B cell (primary cell): Measurements from ENCODE around the gene RNASE4. TPM values are rescaled to one million over a fixed set of nuclear protein-coding genes. Genes with fewer than 3 reads are reported as not detected.

Experiments used
- ATAC-seq: fragments of 200-7000 bp; cut with Tn5 transposase; one replicate; pipeline ENCODE4 v1.10.0; 2021; ENCODE audit warnings: low read depth, mild to moderate bottlenecking, moderate number of reproducible peaks, moderate library complexity
- CTCF ChIA-PET: fragments of 350-600 bp; sonication (Branson Sonifier 250); formaldehyde crosslinking; loops from one replicate; lab custom pipeline; 2021; ENCODE audit warnings: antibody characterized with exemption, inconsistent platforms; lab: Charles Lee
- POLR2A ChIA-PET: fragments of 350-600 bp; sonication (Branson Sonifier 250); formaldehyde crosslinking; loops from one replicate; lab custom pipeline; 2021; ENCODE audit warnings: antibody characterized with exemption; lab: Charles Lee
- DNase-seq: peaks from one replicate; pipeline ENCODE4 v3.0.0; 2013
- H2AFZ ChIP-seq: 2 replicates; pipeline ENCODE4 v1.6.1; 2012; ENCODE audit warnings: mild to moderate bottlenecking, low read depth, low read length; ENCODE audit not compliant: insufficient read depth, poor library complexity, severe bottlenecking
- H3K27ac ChIP-seq, 2 donors: 1 replicate in 1 of 2; 2 replicates in 1 of 2; pipeline ENCODE4 v1.5.1; 2012 to 2013; ENCODE audit warnings: low read length in 2 of 2, mild to moderate bottlenecking in 2 of 2, moderate library complexity in 1 of 2
- H3K27me3 ChIP-seq, 4 experiments: fragments of 200-600 bp in 1 of 4; sonication (generic) in 1 of 4; replicated peaks in 1 of 4; 1 replicate in 2 of 4; 2 replicates in 2 of 4; pipeline versions ENCODE4 v1.6.1 to v1.7.0; 2013 to 2016; ENCODE audit warnings: low read length in 3 of 4, mild to moderate bottlenecking in 2 of 4, mixed read lengths in 1 of 4, moderate library complexity in 1 of 4; ENCODE audit not compliant: insufficient read depth in 4 of 4, control insufficient read depth in 3 of 4; ENCODE audit errors: control extremely low read depth in 1 of 4
- H3K36me3 ChIP-seq, 2 experiments: replicated peaks in 1 of 2; 1 replicate in 1 of 2; 2 replicates in 1 of 2; pipeline versions ENCODE4 v1.6.1 to v1.7.1; 2013; ENCODE audit warnings: low read length in 1 of 2; ENCODE audit not compliant: insufficient read depth in 2 of 2, control insufficient read depth in 1 of 2; ENCODE audit errors: control extremely low read depth in 1 of 2, extremely low read depth in 1 of 2
- H3K4me1 ChIP-seq, 2 donors: fragments of 200-600 bp in 1 of 2; sonication (generic) in 1 of 2; 1 replicate in 1 of 2; 2 replicates in 1 of 2; pipeline versions ENCODE4 v1.5.1 to v1.6.1; 2013 to 2017; ENCODE audit warnings: low read length in 2 of 2; ENCODE audit not compliant: control insufficient read depth in 2 of 2, insufficient read depth in 2 of 2
- H3K4me2 ChIP-seq: replicated peaks from 2 replicates; pipeline ENCODE3; 2012; ENCODE audit warnings: mild to moderate bottlenecking, low read depth, low read length; ENCODE audit not compliant: poor library complexity, severe bottlenecking
- H3K4me3 ChIP-seq, 5 experiments: fragments of 200-600 bp in 1 of 5; sonication (generic) in 1 of 5; 1 replicate in 3 of 5; 2 replicates in 2 of 5; pipeline versions ENCODE4 v1.5.1 to v1.7.0; 2011 to 2016; ENCODE audit warnings: low read length in 4 of 5, mild to moderate bottlenecking in 4 of 5, low read depth in 2 of 5, control low read depth in 1 of 5, moderate library complexity in 1 of 5; ENCODE audit not compliant: insufficient read depth in 1 of 5; ENCODE audit errors: control extremely low read depth in 1 of 5, extremely low read depth in 1 of 5
- H3K79me2 ChIP-seq: fragments of 200-600 bp; sonication (generic); one replicate; pipeline ENCODE4 v1.6.0; 2016; ENCODE audit warnings: low read length; ENCODE audit not compliant: control insufficient read depth, insufficient read depth
- H3K9ac ChIP-seq: fragments of 200-600 bp; sonication (generic); 2 replicates; pipeline ENCODE4 v1.6.1; 2017; ENCODE audit warnings: mild to moderate bottlenecking, low read length, moderate library complexity
- H3K9me3 ChIP-seq, 3 donors: one replicate each; pipeline versions ENCODE4 v1.6.1 to v1.7.1; 2013; ENCODE audit warnings: low read length in 2 of 3; ENCODE audit not compliant: control insufficient read depth in 2 of 3, insufficient read depth in 1 of 3; ENCODE audit errors: control extremely low read depth in 1 of 3
- H4K20me1 ChIP-seq: 2 replicates; pipeline ENCODE4 v1.6.0; 2012; ENCODE audit warnings: mild to moderate bottlenecking, low read length; ENCODE audit not compliant: insufficient read depth, control insufficient read depth, poor library complexity, severe bottlenecking
- H3K27ac Mint-ChIP-seq: one replicate; pipeline ENCODE4 v1.8.0; 2021; ENCODE audit warnings: mixed read lengths
- H3K27me3 Mint-ChIP-seq: one replicate; pipeline ENCODE4 v1.8.0; 2021; ENCODE audit warnings: mixed read lengths
- H3K4me1 Mint-ChIP-seq: one replicate; pipeline ENCODE4 v1.8.0; 2021; ENCODE audit warnings: mixed read lengths
- H3K4me3 Mint-ChIP-seq: one replicate; pipeline ENCODE4 v1.8.0; 2021; ENCODE audit warnings: mixed read lengths
- H3K9me3 Mint-ChIP-seq: one replicate; pipeline ENCODE4 v1.8.0; 2022; ENCODE audit warnings: mixed read lengths; ENCODE audit not compliant: insufficient read depth
- EZH2 ChIP-seq: IDR thresholded peaks from 2 replicates; pipeline ENCODE4 v1.6.1; 2012; ENCODE audit warnings: borderline replicate concordance, low read depth, mild to moderate bottlenecking, moderate library complexity, low read length; ENCODE audit not compliant: insufficient read depth, poor library complexity, severe bottlenecking
- WGBS: methylation state at CpG from one replicate; pipeline ENCODE4 v1.1.5; 2013; ENCODE audit warnings: missing lambda C conversion rate; ENCODE audit not compliant: insufficient coverage; 5-methylcytosine and 5-hydroxymethylcytosine counted together
- intact Hi-C: fragments of 100-400 bp; cut with micrococcal nuclease; formaldehyde crosslinking; loops from one replicate; pipeline ENCODE4 v1.10.0; 2022
- polyA plus RNA-seq: library from polyadenylated mRNA; depleted of rRNA; stranded (reverse); fragments of >200 nt; gene quantifications from 2 replicates; pipeline ENCODE4 v1.2.3, GENCODE V29; 2012
- total RNA-seq, 2 donors: library from RNA; stranded (reverse); fragments of 120-200 nt in 1 of 2; gene quantifications; 1 replicate in 1 of 2; 2 replicates in 1 of 2; pipeline versions ENCODE4 v1.2.3 to v1.2.4, GENCODE V29; 2013 to 2022
- TF ChIP-seq, protein P1 (sequence below): fragments of 200-600 bp; IDR thresholded peaks from one replicate; pipeline ENCODE4 v1.8.0; 2022; ENCODE audit warnings: antibody characterized with exemption, mild to moderate bottlenecking

RNASE4 gene
- total and polyA plus RNA-seq, 2 donors (not counting 1 experiment from before 2014, with no cell fraction given), result 1.8 TPM

DNA sequence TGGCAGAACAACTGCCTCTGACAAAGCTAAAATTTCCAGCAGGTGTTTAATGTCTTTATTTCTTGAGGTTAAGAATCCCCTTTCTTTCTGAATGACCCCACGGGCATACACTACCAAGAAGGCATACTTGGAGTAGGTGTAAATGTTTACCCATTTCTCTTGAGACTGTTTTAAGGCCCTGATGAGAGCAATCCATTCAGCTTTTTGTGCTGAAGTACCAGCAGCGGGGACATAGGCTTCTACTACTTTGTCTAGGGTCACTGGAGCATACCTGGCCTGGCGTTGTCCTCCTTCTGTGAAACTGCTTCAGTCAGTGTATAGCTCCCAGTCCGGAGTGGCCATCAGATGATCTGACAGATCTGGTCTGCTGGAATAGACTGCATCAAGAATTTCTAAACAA, 26.9 kb downstream of the RNASE4 start:
- Mint-ChIP-seq H3K4me1 (peaks cover 37% of the 10 kb centered on the region), H3K27me3 (no peaks in the 10 kb centered on the region), H3K27ac (no peak overlapping the region), H3K9me3 (peaks cover 3% of the 10 kb centered on the region), H3K4me3 (no peak overlapping the region)
- H4K20me1 ChIP-seq, result no peaks in the 10 kb centered on the region
- no peak overlapping the region for H3K4me3 ChIP-seq
- H3K36me3 ChIP-seq, result no peaks in the 10 kb centered on the region
- no peak overlapping the region for H3K9ac ChIP-seq
- DNase-seq (no peak), ATAC-seq (no peak)
- no peak overlapping the region for H3K27ac ChIP-seq
- ChIA-PET CTCF (interaction anchor here (0.7 to 3.8 kb wide), 5 partner anchors 11 to 147 kb away, joined by 3 to 15 read pairs (median 4); no protein-coding TSS in a partner anchor), POLR2A (no interaction called here)
- TF ChIP-seq EZH2, result no peak
- TF ChIP-seq, protein P1, sequence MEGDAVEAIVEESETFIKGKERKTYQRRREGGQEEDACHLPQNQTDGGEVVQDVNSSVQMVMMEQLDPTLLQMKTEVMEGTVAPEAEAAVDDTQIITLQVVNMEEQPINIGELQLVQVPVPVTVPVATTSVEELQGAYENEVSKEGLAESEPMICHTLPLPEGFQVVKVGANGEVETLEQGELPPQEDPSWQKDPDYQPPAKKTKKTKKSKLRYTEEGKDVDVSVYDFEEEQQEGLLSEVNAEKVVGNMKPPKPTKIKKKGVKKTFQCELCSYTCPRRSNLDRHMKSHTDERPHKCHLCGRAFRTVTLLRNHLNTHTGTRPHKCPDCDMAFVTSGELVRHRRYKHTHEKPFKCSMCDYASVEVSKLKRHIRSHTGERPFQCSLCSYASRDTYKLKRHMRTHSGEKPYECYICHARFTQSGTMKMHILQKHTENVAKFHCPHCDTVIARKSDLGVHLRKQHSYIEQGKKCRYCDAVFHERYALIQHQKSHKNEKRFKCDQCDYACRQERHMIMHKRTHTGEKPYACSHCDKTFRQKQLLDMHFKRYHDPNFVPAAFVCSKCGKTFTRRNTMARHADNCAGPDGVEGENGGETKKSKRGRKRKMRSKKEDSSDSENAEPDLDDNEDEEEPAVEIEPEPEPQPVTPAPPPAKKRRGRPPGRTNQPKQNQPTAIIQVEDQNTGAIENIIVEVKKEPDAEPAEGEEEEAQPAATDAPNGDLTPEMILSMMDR, result no peak
- H3K79me2 ChIP-seq, result no peaks in the 10 kb centered on the region
- no peak overlapping the region for H3K4me2 ChIP-seq
- peaks cover 15 to 34% of the 10 kb centered on the region in 2 donors for H3K4me1 ChIP-seq
- H3K27me3 ChIP-seq, result no peaks in the 10 kb centered on the region
- intact Hi-C loops, result no loop called here
- no peak overlapping the region for H2AFZ ChIP-seq
- peaks cover 0 to 9% (median 2%) of the 10 kb centered on the region in 3 donors for H3K9me3 ChIP-seq
- 50% methylated on average over 2 of the region's 4 CpGs for whole genome bisulfite sequencing

DNA sequence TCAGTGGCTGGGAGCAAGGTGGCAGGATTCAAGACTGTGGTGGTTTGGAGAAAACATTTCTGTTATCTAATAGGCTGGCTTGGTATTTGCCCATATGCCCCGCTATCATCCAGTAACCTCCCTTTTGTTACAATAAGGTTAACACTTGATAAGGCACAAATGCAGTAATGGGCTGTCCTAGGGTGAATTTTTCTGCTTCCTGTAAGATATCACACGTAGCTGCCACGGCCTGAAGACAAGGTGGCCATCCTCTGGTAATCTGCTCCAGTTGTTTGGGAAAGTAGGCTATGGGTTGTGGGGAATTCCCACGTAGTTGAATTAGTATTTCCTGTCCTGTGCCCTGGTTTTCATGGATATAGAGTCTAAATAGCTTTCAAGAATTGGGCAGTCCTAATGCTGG, 27.3 kb downstream of the RNASE4 start:
- H3K4me3 ChIP-seq, result no peak overlapping the region
- intact Hi-C loops, result no loop called here
- peaks cover 40% of the 10 kb centered on the region for H3K4me1 Mint-ChIP-seq
- no peaks in the 10 kb centered on the region for H3K36me3 ChIP-seq
- H3K27ac Mint-ChIP-seq, result no peak overlapping the region
- ATAC-seq, result no peak
- H3K9me3 Mint-ChIP-seq, result peaks cover 3% of the 10 kb centered on the region
- no peaks in the 10 kb centered on the region for H3K79me2 ChIP-seq
- peaks cover 0 to 8% (median 2%) of the 10 kb centered on the region in 3 donors for H3K9me3 ChIP-seq
- H3K4me2 ChIP-seq, result no peak overlapping the region
- H3K9ac ChIP-seq, result no peak overlapping the region
- no peak for TF ChIP-seq EZH2
- TF ChIP-seq, protein P1, result no peak
- 37% methylated on average over 3 of the region's 4 CpGs for WGBS
- ChIA-PET CTCF (interaction anchor here (0.7 to 3.8 kb wide), 4 partner anchors 12 to 144 kb away, joined by 3 to 15 read pairs (median 4); no protein-coding TSS in a partner anchor), POLR2A (interaction anchor here (0.5 kb wide), 1 partner anchor 22 kb away, joined by 3 read pairs; no protein-coding TSS in a partner anchor)
- H3K27me3 Mint-ChIP-seq, result no peaks in the 10 kb centered on the region
- no peak overlapping the region for H3K4me3 Mint-ChIP-seq
- no peak overlapping the region for H3K27ac ChIP-seq
- H2AFZ ChIP-seq, result no peak overlapping the region
- no peaks in the 10 kb centered on the region for H4K20me1 ChIP-seq
- H3K27me3 ChIP-seq, result no peaks in the 10 kb centered on the region
- peaks cover 16 to 38% of the 10 kb centered on the region in 2 donors for H3K4me1 ChIP-seq
- DNase-seq, result no peak
